Loucy (cell line): ENCODE data around the gene SSBP3.

Experiments
- H2AFZ ChIP-seq: fragments of 200-600 bp; sonication (generic); 2 replicates; pipeline ENCODE4 v1.6.0; 2016; ENCODE audit warnings: antibody characterized with exemption, mild to moderate bottlenecking, low read length, moderate library complexity
- H3F3A ChIP-seq: fragments of 200-600 bp; 2 replicates; pipeline ENCODE4 v1.6.0; 2016; ENCODE audit warnings: antibody characterized with exemption, low read depth, mild to moderate bottlenecking
- H3K27me3 ChIP-seq: fragments of 200-600 bp; sonication (generic); 2 replicates; pipeline ENCODE4 v1.6.1; 2014; ENCODE audit warnings: low read length, mild to moderate bottlenecking; ENCODE audit not compliant: insufficient read depth, poor library complexity, severe bottlenecking
- H3K36me3 ChIP-seq: fragments of 200-600 bp; sonication (generic); 2 replicates; pipeline ENCODE4 v1.6.1; 2016; ENCODE audit warnings: low read length; ENCODE audit not compliant: insufficient read depth
- H3K4me1 ChIP-seq: fragments of 200-600 bp; sonication (generic); 2 replicates; pipeline ENCODE4 v1.5.1; 2014; ENCODE audit warnings: low read length, mild to moderate bottlenecking; ENCODE audit not compliant: insufficient read depth, poor library complexity, severe bottlenecking
- H3K4me2 ChIP-seq: fragments of 200-600 bp; sonication (generic); 2 replicates; pipeline ENCODE4 v1.6.0; 2014; ENCODE audit warnings: antibody characterized with exemption, low read length, low read depth, mild to moderate bottlenecking; ENCODE audit not compliant: poor library complexity, severe bottlenecking
- H3K4me3 ChIP-seq: fragments of 200-600 bp; sonication (generic); 2 replicates; pipeline ENCODE4 v1.5.1; 2014; ENCODE audit warnings: low read length, mild to moderate bottlenecking, mixed read lengths; ENCODE audit not compliant: poor library complexity, severe bottlenecking
- H3K79me2 ChIP-seq: fragments of 200-600 bp; sonication (generic); 2 replicates; pipeline ENCODE4 v1.6.1; 2014; ENCODE audit warnings: low read length; ENCODE audit not compliant: insufficient read depth
- H3K9ac ChIP-seq: fragments of 200-600 bp; sonication (generic); 2 replicates; pipeline ENCODE4 v1.6.0; 2014; ENCODE audit warnings: mild to moderate bottlenecking, low read depth, low read length, moderate library complexity; ENCODE audit not compliant: poor library complexity, severe bottlenecking
- H3K9me2 ChIP-seq: fragments of 200-600 bp; sonication (generic); replicated peaks from 2 replicates; pipeline ENCODE4 v1.6.1; 2016; ENCODE audit warnings: low read depth, low read length, mixed read lengths
- H3K9me3 ChIP-seq: fragments of 200-600 bp; sonication (generic); 2 replicates; pipeline ENCODE4 v1.6.1; 2014; ENCODE audit warnings: mild to moderate bottlenecking, antibody characterized with exemption, low read length, low read depth; ENCODE audit not compliant: insufficient read depth
- H4K20me1 ChIP-seq: fragments of 200-600 bp; sonication (generic); 2 replicates; pipeline ENCODE4 v1.6.0; 2014; ENCODE audit warnings: antibody characterized with exemption, low read length, mild to moderate bottlenecking; ENCODE audit not compliant: insufficient read depth, poor library complexity, severe bottlenecking
- CTCF ChIP-seq: fragments of 200-600 bp; sonication (generic); conservative IDR thresholded peaks from 2 replicates; pipeline ENCODE4 v1.5.1; 2014; ENCODE audit warnings: mild to moderate bottlenecking, antibody characterized with exemption, low read length
- EZH2phosphoT487 ChIP-seq: fragments of 200-600 bp; IDR thresholded peaks from 2 replicates; pipeline ENCODE4 v1.6.1; 2018; ENCODE audit warnings: antibody characterized with exemption, mild to moderate bottlenecking, moderate library complexity, borderline replicate concordance

The SSBP3 gene

DNA sequence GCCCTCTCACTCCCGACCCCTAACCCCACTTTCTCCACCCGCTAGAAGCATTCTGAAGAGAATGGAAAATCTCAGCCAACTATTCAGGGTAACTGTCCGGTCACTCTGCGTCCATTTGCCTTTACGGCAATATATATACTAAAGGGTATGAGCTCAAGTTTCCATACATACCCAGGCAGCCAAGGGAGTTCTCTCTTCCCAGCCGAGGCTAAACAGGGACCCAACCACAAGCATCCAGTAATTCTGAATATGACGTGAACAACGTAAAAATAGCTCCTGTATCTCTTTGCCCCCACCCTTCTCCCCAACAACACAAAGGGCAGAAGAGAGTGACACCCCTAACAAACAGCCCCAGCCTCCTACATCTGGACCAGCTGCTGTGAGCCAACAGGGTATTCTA lies 67.7 kb downstream of the SSBP3 start:
- TF ChIP-seq CTCF (no peak), EZH2phosphoT487 (no peak)
- Histone ChIP-seq H3K4me3 (no peak overlapping the region), H3K9me2 (no peaks in the 10 kb centered on the region), H3K4me2 (no peak overlapping the region), H2AFZ (no peak overlapping the region), H4K20me1 (peaks cover 12% of the 10 kb centered on the region), H3K27me3 (no peaks in the 10 kb centered on the region), H3K4me1 (no peaks in the 10 kb centered on the region), H3F3A (no peaks in the 10 kb centered on the region), H3K9me3 (no peaks in the 10 kb centered on the region), H3K79me2 (peaks cover 74% of the 10 kb centered on the region; the same call in 1 of the 2 replicates), H3K9ac (no peak overlapping the region), H3K36me3 (peaks cover 20% of the 10 kb centered on the region; the same call in 1 of the 2 replicates)

- Histone ChIP-seq H3K4me1 (peaks cover under 1% of the 10 kb centered on the region), H4K20me1 (peaks cover 12% of the 10 kb centered on the region), H3K9me3 (no peaks in the 10 kb centered on the region), H3K4me2 (no peak overlapping the region), H2AFZ (no peak overlapping the region), H3K9me2 (no peaks in the 10 kb centered on the region), H3K4me3 (no peak overlapping the region), H3K27me3 (no peaks in the 10 kb centered on the region), H3K79me2 (peaks cover 69% of the 10 kb centered on the region; the same call in 1 of the 2 replicates), H3F3A (no peaks in the 10 kb centered on the region), H3K36me3 (peaks cover 15% of the 10 kb centered on the region; the same call in 1 of the 2 replicates), H3K9ac (no peak overlapping the region)
- no peak for TF ChIP-seq CTCF
- no peak for TF ChIP-seq EZH2phosphoT487
Observed at GRCh38 chr1:54337928-54338327, 68.3 kb downstream of the SSBP3 start.

GRCh38 chr1:54337034-54337433 lies 69.2 kb downstream of the SSBP3 start:
- Histone ChIP-seq H3K36me3 (peaks cover 15% of the 10 kb centered on the region; the same call in 1 of the 2 replicates), H3K27me3 (no peaks in the 10 kb centered on the region), H2AFZ (no peak overlapping the region), H3K4me1 (peaks cover 9% of the 10 kb centered on the region), H3K9ac (no peak overlapping the region), H3K4me3 (no peak overlapping the region), H3K9me2 (no peaks in the 10 kb centered on the region), H3K9me3 (no peaks in the 10 kb centered on the region), H3K79me2 (peaks cover 69% of the 10 kb centered on the region; the same call in 1 of the 2 replicates), H3K4me2 (no peak overlapping the region), H4K20me1 (peaks cover 13% of the 10 kb centered on the region), H3F3A (no peaks in the 10 kb centered on the region)
- TF ChIP-seq CTCF (no peak), EZH2phosphoT487 (no peak)
